NB4 (cell line): Measurements from ENCODE around the gene PRR14.
"Not testable (repeated sequence)": the region's sequence is repeated elsewhere in the genome, so short reads cannot be mapped to it uniquely, and the experiment has no call there.

ENCODE experiments used
- DNase-seq: peaks from one replicate; pipeline ENCODE4 v3.0.0; 2010; ENCODE audit warnings: low read depth
- H3K4me3 ChIP-seq: one replicate; pipeline ENCODE4 v1.5.1; 2011; ENCODE audit warnings: mild to moderate bottlenecking, low read depth, low read length, moderate library complexity
- MYC ChIP-seq: IDR thresholded peaks from 2 replicates; pipeline ENCODE4 v1.6.1; 2011; ENCODE audit warnings: low read depth, low read length
- POLR2A ChIP-seq: IDR thresholded peaks from 2 replicates; pipeline ENCODE4 v1.6.1; 2011; ENCODE audit warnings: mild to moderate bottlenecking; ENCODE audit not compliant: insufficient read length; ENCODE audit errors: extremely low read depth
- TF ChIP-seq, protein P1 (sequence below): IDR thresholded peaks from 2 replicates; pipeline ENCODE4 v1.6.1; 2011; ENCODE audit warnings: low read depth, low read length
- TF ChIP-seq, protein P2 (sequence below): IDR thresholded peaks from one replicate; pipeline ENCODE4 v1.5.1; 2012; ENCODE audit warnings: low read depth, low read length

PRR14 gene

DNA sequence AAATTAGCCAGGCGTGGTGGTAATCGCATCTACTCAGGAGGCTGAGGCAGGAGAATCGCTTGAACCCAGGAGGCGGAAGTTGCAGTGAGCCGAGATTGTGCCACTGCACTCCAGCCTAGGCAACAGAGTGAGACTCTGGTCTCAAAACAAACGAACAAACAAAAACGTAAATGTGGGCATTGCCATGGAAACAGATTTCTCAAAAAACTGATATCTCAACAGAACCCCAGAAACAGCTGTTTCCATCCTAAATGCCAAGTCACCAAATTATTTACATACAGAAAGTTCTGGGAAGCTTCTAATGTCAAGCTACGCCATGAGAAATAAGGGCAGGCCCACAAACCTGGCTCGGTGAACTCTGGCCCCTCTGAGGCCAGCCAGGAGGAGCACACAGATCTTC lies 24.5 kb upstream of the PRR14 start:
- DNase-seq = no peak
- H3K4me3 ChIP-seq = no peak overlapping the region
- TF ChIP-seq, protein P1, sequence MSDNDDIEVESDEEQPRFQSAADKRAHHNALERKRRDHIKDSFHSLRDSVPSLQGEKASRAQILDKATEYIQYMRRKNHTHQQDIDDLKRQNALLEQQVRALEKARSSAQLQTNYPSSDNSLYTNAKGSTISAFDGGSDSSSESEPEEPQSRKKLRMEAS = no peak

GRCh38 chr16:30628628-30629540 lies 21.9 kb upstream of the PRR14 start:
- DNase-seq = peak; percentile 80
- no peak overlapping the region for H3K4me3 ChIP-seq

GRCh38 chr16:30632454-30632853 lies 18.3 kb upstream of the PRR14 start:
- H3K4me3 ChIP-seq, DNase-seq: not testable (repeated sequence)

More at GRCh38 chr16:30628628-30629540, 21.9 kb upstream of the PRR14 start:
- TF ChIP-seq, protein P1 = peak; percentile 46; the same call in 1 of the 2 replicates
- TF ChIP-seq, protein P2, sequence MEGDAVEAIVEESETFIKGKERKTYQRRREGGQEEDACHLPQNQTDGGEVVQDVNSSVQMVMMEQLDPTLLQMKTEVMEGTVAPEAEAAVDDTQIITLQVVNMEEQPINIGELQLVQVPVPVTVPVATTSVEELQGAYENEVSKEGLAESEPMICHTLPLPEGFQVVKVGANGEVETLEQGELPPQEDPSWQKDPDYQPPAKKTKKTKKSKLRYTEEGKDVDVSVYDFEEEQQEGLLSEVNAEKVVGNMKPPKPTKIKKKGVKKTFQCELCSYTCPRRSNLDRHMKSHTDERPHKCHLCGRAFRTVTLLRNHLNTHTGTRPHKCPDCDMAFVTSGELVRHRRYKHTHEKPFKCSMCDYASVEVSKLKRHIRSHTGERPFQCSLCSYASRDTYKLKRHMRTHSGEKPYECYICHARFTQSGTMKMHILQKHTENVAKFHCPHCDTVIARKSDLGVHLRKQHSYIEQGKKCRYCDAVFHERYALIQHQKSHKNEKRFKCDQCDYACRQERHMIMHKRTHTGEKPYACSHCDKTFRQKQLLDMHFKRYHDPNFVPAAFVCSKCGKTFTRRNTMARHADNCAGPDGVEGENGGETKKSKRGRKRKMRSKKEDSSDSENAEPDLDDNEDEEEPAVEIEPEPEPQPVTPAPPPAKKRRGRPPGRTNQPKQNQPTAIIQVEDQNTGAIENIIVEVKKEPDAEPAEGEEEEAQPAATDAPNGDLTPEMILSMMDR = peak; percentile 93
- TF ChIP-seq MYC = peak; percentile 30
- TF ChIP-seq POLR2A = no peak

- DNase-seq = no peak
- H3K4me3 ChIP-seq = peak overlapping the region; percentile 61
- no peak for TF ChIP-seq MYC
- TF ChIP-seq, protein P1 = no peak
These were observed 17.2 kb upstream of the PRR14 start for GRCh38 chr16:30633526-30633925.

- no peak for DNase-seq
- H3K4me3 ChIP-seq = no peak overlapping the region
- no peak for TF ChIP-seq POLR2A
- TF ChIP-seq MYC = no peak
- TF ChIP-seq, protein P2 = no peak
- TF ChIP-seq, protein P1 = no peak
These were observed 14.2 kb upstream of the PRR14 start for GRCh38 chr16:30636599-30636998.

DNA sequence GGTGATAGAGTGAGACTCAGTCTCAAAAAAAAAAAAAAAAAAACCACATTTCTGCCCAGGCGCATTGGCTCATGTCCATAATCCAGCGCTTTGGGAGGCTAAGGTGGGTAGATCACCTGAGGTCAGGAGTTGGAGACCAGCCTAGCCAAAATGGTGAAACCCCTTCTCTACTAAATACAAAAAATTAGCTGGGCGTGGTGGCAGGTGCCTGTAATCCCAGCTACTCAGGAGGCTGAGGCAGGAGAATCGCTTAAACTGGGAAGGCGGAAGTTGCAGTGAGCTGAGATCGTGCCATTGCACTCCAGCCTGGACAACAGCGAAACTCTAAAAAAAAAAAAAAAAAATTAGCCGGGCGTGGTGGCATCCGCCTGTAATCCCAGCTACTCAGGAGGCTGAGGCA lies 13.6 kb upstream of the PRR14 start:
- not testable (repeated sequence) for DNase-seq, H3K4me3 ChIP-seq

DNA sequence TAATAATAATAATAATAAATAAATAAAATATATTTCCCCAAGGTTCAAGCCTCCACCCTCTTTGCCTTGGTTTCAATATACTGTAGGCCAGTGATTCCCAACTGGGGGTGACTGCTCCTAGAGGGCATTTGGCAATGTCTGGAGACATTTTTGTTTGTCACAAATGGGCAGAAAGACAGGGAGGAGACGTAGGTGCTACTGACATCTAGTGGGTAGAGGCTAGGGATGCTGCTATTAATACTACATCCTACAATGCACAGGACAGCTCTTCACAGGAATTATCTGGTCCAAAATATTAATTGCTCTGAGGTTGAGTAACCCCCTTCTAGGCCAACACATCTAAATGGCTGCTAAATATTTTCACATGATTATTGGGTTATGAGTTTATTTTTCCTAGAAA lies 12.8 kb upstream of the PRR14 start:
- TF ChIP-seq MYC = no peak
- TF ChIP-seq, protein P2 = peak; percentile 61
- TF ChIP-seq, protein P1 = no peak
- DNase-seq = peak; percentile 76
- no peak overlapping the region for H3K4me3 ChIP-seq

- H3K4me3 ChIP-seq = no peak overlapping the region
- no peak for DNase-seq
- no peak for TF ChIP-seq POLR2A
- TF ChIP-seq, protein P1 = no peak
- TF ChIP-seq, protein P2 = no peak
- no peak for TF ChIP-seq MYC
These were observed 9.3 kb upstream of the PRR14 start for GRCh38 chr16:30641378-30641982.
